HG02970 (cell line): ENCODE measurements around the gene ZNF33B.
"Not testable (repeated sequence)": the region's sequence is repeated elsewhere in the genome, so short reads cannot be mapped to it uniquely, and the experiment has no call there.

Source experiments
- ATAC-seq: cut with Tn5 transposase; IDR thresholded peaks from one replicate; pipeline ENCODE4 v1.9.1; 2021; ENCODE audit warnings: mild to moderate bottlenecking, moderate library complexity, moderate number of reproducible peaks; ENCODE audit not compliant: unreplicated experiment, low FRiP score

Gene ZNF33B

DNA sequence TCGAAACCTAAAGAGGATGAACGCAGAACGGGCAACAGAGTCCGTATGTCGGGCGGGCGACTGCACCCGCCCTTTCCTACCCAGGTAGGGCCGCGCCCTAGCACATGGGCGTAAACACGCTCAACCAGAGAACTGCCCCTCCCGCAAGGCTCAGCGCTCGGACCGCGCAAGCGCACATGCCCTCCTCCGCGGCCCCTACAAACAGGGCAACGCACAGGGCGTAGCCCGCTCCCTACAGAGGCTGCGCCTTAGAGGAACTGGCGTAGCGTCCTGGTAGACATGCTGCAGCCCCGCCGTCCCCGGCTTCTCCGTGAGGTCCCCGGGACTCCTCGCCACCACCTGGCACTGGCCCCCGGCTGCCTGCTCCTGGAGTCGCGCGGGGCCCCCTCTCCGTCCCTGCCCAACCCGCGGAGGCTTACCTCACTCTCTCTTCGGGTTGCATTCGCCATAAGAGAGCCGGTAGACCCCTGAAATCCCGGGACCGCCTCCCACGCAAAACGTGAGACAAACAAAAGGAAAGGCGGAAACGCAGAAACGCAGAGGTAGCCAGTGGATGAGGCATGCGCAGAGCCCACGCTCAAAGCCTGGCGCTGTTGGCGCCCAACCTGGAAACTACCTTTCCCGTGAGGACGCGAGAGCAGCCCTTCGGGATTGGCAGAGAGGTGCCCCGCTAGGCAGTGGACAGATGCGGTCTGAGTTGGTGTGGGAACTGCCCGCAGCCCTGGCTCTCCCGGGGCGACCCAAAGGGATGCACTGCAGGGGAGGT is at the start of gene ZNF33B:
Gene ZNF33B, minus strand, starts transcription at position 516 of the 766 bp plus-strand sequence. CDS start 1,642 bp downstream, outside the sequence.
- peak; percentile 97 for ATAC-seq

- no peak for ATAC-seq
Observed at GRCh38 chr10:42684517-42684916, 46.1 kb upstream of the ZNF33B start.

- ATAC-seq = no peak
Observed at GRCh38 chr10:42680267-42680666, 41.9 kb upstream of the ZNF33B start.

- ATAC-seq = not testable (repeated sequence)
Observed at GRCh38 chr10:42665181-42665979, 27.0 kb upstream of the ZNF33B start.

GRCh38 chr10:42654419-42654818 is 16.0 kb upstream of the ZNF33B start:
- no peak for ATAC-seq

DNA sequence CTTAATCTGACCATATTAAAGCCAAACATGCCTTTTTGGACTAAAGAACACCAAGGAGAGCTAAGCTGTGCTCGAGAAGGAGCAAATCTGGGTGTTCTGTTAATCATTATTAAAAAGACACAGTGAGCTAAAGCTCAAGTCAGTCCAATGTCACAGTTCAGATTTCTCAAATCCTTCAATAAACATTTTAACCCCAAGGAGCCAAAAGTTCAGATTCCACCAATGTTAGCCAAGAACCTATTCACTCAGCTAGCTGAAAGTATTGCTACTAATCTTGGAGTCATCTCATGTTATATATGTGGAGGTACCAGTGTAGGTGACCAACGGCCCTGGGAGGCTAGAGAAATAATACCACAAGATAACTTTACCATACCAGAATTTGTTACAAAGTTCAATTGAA is 14.5 kb upstream of the ZNF33B start:
- ATAC-seq = no peak

GRCh38 chr10:42650374-42650773 is 12.0 kb upstream of the ZNF33B start:
- no peak for ATAC-seq

DNA sequence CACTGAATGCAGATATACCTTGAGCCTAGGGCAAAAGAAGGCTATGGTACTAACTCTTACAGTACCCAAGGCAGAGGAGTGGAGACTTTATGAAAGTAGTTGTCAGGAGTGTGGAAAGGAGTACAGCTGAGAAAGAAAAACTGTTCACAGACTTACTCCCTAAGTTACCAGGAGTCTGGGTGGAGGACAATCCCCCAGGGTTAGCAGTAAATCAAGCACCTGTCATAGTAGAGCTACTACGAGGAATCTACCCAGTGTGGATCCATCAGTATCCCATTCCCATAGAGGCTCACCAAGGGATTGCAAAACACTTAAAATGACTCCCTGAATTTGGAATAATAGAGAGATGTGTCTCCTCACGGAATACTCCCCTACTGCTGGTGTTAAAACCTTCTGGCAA is 10.1 kb upstream of the ZNF33B start:
- ATAC-seq = no peak

GRCh38 chr10:42646687-42647640 is 8.6 kb upstream of the ZNF33B start:
- ATAC-seq = no peak

GRCh38 chr10:42646214-42646613 is 7.8 kb upstream of the ZNF33B start:
- no peak for ATAC-seq

GRCh38 chr10:42645516-42645915 is 7.1 kb upstream of the ZNF33B start:
- ATAC-seq = no peak

- ATAC-seq = no peak
Observed at GRCh38 chr10:42645103-42645502, 6.7 kb upstream of the ZNF33B start.

- ATAC-seq = no peak
Observed at GRCh38 chr10:42640610-42641229, 2.4 kb upstream of the ZNF33B start.

- no peak for ATAC-seq
Observed at GRCh38 chr10:42638821-42639270, 476 bp upstream of the ZNF33B start.

DNA sequence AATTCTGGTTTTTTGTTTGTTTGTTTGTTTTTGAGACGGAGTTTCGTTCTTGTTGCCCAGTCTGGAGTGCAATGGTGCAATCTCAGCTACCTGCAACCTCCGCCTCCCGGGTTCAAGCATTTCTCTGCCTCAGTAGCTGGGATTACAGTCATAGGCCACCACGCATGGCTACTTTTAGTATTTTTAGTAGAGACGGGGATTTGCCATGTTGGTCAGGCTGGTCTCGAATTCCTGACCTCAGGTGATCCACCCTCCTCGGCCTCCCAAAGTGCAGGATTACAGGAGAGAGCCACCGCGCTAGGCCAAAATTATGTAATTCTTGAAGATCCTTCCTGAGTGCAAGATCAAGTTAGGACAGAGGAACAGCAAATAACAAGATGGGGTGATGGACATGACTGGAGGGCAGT is 719 bp downstream of the ZNF33B start:
- no peak for ATAC-seq

- ATAC-seq = no peak
Observed at GRCh38 chr10:42637142-42637541, 1.2 kb downstream of the ZNF33B start.

- no peak for ATAC-seq
Observed at GRCh38 chr10:42635098-42635497, 3.3 kb downstream of the ZNF33B start.

GRCh38 chr10:42632564-42632963 is 5.8 kb downstream of the ZNF33B start:
- no peak for ATAC-seq

GRCh38 chr10:42630537-42631134 is 7.7 kb downstream of the ZNF33B start:
- ATAC-seq = no peak

DNA sequence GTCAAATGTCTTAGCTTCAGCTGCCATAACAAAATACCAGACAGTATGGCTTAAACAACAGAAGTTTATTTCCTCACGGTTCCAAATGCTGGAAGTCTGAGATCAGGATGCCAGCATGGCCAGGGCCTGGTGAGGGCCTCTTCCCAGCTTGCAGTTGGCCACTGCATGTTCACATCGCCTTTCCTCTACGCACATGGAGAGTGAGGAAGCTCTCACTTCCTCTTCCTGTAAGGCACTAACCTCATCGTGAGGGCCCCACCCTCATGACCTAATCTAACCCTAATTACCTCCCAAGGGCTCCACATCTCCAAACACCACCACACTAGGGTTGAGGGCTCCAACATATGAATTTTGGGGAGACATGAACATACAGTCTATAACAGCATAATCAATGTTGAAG is 14.4 kb downstream of the ZNF33B start:
- ATAC-seq = no peak
